Measurements from ENCODE around the gene SSBP4. TPM values are rescaled to one million over a fixed set of nuclear protein-coding genes. Genes with fewer than 3 reads are reported as not detected.
A peak's percentile ranks its signal among the peaks of the same experiment; 100 is the strongest.

The SSBP4 gene
- total and polyA plus RNA-seq, 9 of the 15 experiments (the other 6 are each of a cell fraction or from before 2014, with no cell fraction given): 1.1 to 189 (median 39.0) TPM

- peaks cover 13% of the 10 kb centered on the region for H4K20me1 ChIP-seq (replicated peaks; ENCODE audit: control insufficient read depth, insufficient read depth, low read length)
- DNase-seq (ENCODE audit: extremely low read depth in 1 of 4, low spot score in 3 of 4) (peak in 2 of 4 experiments; percentile 30 to 63), FAIRE-seq (peak; percentile 79), ATAC-seq (no peak; the same call in 2 of the 3 replicates)
- ChIA-PET POLR2A (interaction anchor here (0.6 to 1.2 kb wide), 7 partner anchors 9 to 876 kb away, joined by 3 to 5 read pairs (median 3); partner anchors contain the start of gene SSBP4), CTCF (ENCODE audit: low intra/inter-chr PET ratio) (no interaction called here)
- peak overlapping the region; percentile 88 for H3K4me2 ChIP-seq (ENCODE audit: insufficient read depth, low read length)
- H3K9me3 ChIP-seq (replicated peaks; ENCODE audit: control insufficient read depth, insufficient read depth, low read depth, low read length): no peaks in the 10 kb centered on the region
- in situ Hi-C loops (cut with MboI) (no loop called here), intact Hi-C loops (cut with micrococcal nuclease) (no loop called here)
- peaks cover 42 to 93% of the 10 kb centered on the region in 2 experiments for H3K4me1 ChIP-seq (replicated peaks in 1 of 2; ENCODE audit: control insufficient read depth in 2 of 2, insufficient read depth in 2 of 2, low read length in 2 of 2)
- no peaks in the 10 kb centered on the region for H3K27me3 ChIP-seq (ENCODE audit: control insufficient read depth in 2 of 2, insufficient read depth in 2 of 2, low read length in 2 of 2)
- WGBS (ENCODE audit: insufficient coverage, low coverage, missing lambda C conversion rate): 12% methylated on average over 13 of the region's 13 CpGs
- peak overlapping the region; percentile 59 to 97 for H3K9ac ChIP-seq (ENCODE audit: insufficient read depth in 1 of 2, low read depth in 2 of 2, low read length in 2 of 2)
- H2AFZ ChIP-seq (ENCODE audit: low read depth, low read length): no peak overlapping the region; the same call in none of the 2 replicates
- BruUV-seq (replicated peaks): no TSS peak
- peak overlapping the region; percentile 94 for H3K27ac ChIP-seq (ENCODE audit: extremely low read depth, low read depth, low read length)
- peaks cover 11% of the 10 kb centered on the region for H3K9me1 ChIP-seq (ENCODE audit: control insufficient read depth, insufficient read depth, low read length)
- peaks cover 40% of the 10 kb centered on the region for H3K36me3 ChIP-seq (ENCODE audit: control insufficient read depth, insufficient read depth, low read length)
- H3K4me3 ChIP-seq: peak overlapping the region; percentile 77; the same call in 1 of the 2 replicates
- peaks cover 42% of the 10 kb centered on the region for H3K79me2 ChIP-seq (ENCODE audit: control insufficient read depth, insufficient read depth, low read length)
- TF ChIP-seq KDM5B (IDR thresholded peaks at IDR 0.05; ENCODE audit: insufficient replicate concordance, low read depth, low read length) (no peak), PCBP2 (IDR thresholded peaks at IDR 0.05; ENCODE audit: low read depth, low read length, poor library complexity, severe bottlenecking) (no peak), HBP1 (CRISPR knock-in tag; IDR thresholded peaks at IDR 0.05) (no peak), NRF1 (conservative IDR thresholded peaks at IDR 0.05 in 1 of 2, IDR thresholded peaks at IDR 0.05 in 1 of 2) (peak; percentile 25 to 26; a peak in 1 of 4 replicates), RBM39 (optimal IDR thresholded peaks at IDR 0.05; ENCODE audit: low read depth, low read length) (no peak), ELF2 (CRISPR knock-in tag; IDR thresholded peaks at IDR 0.05) (no peak), ZNF76 (CRISPR knock-in tag; IDR thresholded peaks at IDR 0.05; ENCODE audit: borderline replicate concordance) (no peak), SIX5 (IDR thresholded peaks at IDR 0.05; ENCODE audit: borderline replicate concordance in 1 of 2, insufficient read depth in 1 of 2, low read depth in 1 of 2, low read length in 2 of 2) (no peak), YBX1 (IDR thresholded peaks at IDR 0.05) (no peak), MYBL2 (IDR thresholded peaks at IDR 0.05; ENCODE audit: low read depth) (no peak), MYBL2 (CRISPR knock-in tag; IDR thresholded peaks at IDR 0.05; ENCODE audit: borderline replicate concordance) (no peak), GTF2F1 (IDR thresholded peaks at IDR 0.05; ENCODE audit: low read depth, low read length) (no peak), ZNF277 (CRISPR knock-in tag; IDR thresholded peaks at IDR 0.05; ENCODE audit: borderline replicate concordance) (no peak), SNAPC5 (CRISPR knock-in tag; IDR thresholded peaks at IDR 0.05) (no peak), ZNF408 (CRISPR knock-in tag; IDR thresholded peaks at IDR 0.05; ENCODE audit: low read depth) (no peak), BCOR (IDR thresholded peaks at IDR 0.05) (0 out of 2 replicates have a peak, but pooled peaks have one; percentile 4), RBM14 (IDR thresholded peaks at IDR 0.05; ENCODE audit: borderline replicate concordance, insufficient read depth, low read depth, low read length) (no peak), BACH1 (tag; IDR thresholded peaks at IDR 0.05) (no peak), SRSF9 (IDR thresholded peaks at IDR 0.05; ENCODE audit: borderline replicate concordance, low read depth, low read length) (no peak)
These were observed 20.1 kb downstream of the SSBP4 start for GRCh38 chr19:18439025-18439909.

Measured in K562 (cell line).